GM10248 (cell line): ENCODE results near the gene MITF.

Experiments used
- CTCF ChIA-PET: fragments of 300-600 bp; sonication (Branson Sonifier 250); formaldehyde crosslinking; extraction: SDS; loops from one replicate; lab custom pipeline; 2021; ENCODE audit warnings: antibody characterized with exemption; lab: Yijun Ruan, JAX
- POLR2A ChIA-PET: fragments of 350-650 bp; sonication (Branson Sonifier 250); formaldehyde crosslinking; extraction: SDS; loops from one replicate; lab custom pipeline; 2020; ENCODE audit warnings: antibody characterized with exemption; lab: Yijun Ruan, JAX
- DNase-seq: peaks from one replicate; pipeline ENCODE4 v3.0.0; 2012; ENCODE audit errors: extremely low spot score
- TF ChIP-seq, protein P1 (sequence below): IDR thresholded peaks from 2 replicates; pipeline ENCODE4 v1.5.1; 2012; ENCODE audit warnings: mild to moderate bottlenecking, low read depth; ENCODE audit errors: extremely low read depth, missing control alignments, control extremely low read depth

MITF gene

DNA sequence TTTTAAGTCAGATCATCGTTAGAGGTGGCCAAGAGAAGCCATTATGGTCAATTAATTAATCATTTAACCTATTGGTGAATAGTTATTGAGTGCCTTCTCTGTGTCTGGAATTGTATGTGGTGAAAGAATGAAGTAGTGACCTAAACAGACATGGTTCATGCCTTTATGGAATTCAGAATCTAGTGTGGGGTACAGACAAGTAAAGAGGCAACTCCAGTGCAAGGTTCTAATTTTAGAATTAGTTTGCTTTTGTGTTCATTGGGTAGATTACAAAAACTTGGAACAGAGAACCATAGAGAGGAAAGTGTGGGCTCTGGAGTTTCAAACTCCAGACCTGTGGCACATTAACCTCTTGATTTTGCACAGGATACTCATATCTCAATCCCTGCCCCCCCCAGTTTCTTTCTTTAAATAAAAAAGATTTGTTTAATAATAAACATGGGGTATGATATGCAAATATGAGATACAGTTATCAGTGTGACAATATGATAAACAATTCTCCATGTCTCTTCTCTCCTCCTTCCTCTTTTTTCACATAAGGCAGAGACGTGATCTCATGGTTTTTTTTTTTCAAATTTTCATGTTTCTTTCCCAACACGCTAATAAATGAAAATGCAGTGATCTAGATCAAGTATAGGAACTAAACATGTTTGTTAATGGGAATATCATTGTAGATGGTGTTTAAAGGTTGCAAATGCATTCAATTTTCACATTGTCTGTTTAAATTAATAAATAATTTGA is 117.9 kb downstream of the MITF start:
- ChIA-PET CTCF (no interaction called here), POLR2A (no interaction called here)
- DNase-seq, result no peak
- TF ChIP-seq, protein P1, sequence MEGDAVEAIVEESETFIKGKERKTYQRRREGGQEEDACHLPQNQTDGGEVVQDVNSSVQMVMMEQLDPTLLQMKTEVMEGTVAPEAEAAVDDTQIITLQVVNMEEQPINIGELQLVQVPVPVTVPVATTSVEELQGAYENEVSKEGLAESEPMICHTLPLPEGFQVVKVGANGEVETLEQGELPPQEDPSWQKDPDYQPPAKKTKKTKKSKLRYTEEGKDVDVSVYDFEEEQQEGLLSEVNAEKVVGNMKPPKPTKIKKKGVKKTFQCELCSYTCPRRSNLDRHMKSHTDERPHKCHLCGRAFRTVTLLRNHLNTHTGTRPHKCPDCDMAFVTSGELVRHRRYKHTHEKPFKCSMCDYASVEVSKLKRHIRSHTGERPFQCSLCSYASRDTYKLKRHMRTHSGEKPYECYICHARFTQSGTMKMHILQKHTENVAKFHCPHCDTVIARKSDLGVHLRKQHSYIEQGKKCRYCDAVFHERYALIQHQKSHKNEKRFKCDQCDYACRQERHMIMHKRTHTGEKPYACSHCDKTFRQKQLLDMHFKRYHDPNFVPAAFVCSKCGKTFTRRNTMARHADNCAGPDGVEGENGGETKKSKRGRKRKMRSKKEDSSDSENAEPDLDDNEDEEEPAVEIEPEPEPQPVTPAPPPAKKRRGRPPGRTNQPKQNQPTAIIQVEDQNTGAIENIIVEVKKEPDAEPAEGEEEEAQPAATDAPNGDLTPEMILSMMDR, result no peak

DNA sequence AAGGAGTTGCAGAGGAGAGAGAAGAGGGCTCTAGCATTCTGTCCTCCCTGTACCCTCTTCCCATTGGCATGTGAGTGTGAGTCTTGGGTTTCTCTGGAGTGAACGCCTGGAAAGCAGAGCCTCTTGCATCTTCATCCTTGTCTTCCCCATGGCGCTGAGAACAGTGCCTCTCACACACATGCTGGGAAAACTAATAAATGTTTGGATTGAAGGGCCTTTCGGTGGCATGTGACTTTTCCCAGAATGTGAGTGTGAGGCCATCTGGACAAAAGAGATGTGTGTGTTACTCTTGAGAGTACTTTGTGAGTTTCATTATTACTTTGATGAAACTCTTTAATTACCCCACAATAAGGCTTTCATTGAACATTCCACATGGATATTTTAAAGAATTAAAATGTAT is 122.3 kb downstream of the MITF start:
- TF ChIP-seq, protein P1, result no peak
- CTCF ChIA-PET, result interaction anchor here (1.1 kb wide), 2 partner anchors 9 to 14 kb away, joined by 3 to 4 read pairs; no protein-coding TSS in a partner anchor
- POLR2A ChIA-PET, result no interaction called here
- DNase-seq, result no peak

DNA sequence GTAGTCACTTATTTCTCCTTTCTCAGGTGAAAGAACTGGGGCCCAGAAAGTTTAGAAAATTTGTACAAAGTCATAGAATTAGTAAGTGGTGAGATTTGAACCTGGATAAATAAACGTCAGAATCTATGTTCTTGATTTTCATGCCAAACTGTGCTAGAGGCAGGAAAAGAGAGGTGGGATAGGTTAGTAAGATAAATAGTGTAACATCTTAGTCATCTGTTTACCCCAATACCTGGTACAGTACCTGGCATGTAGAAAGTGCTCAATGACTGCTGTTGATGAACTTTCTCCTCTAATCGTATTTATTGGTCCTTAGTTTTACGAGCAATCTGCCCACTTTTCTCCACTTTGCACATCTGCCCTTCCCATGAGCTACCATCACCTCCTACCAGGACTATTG is 124.9 kb downstream of the MITF start:
- TF ChIP-seq, protein P1, result no peak
- DNase-seq, result no peak
- ChIA-PET POLR2A (no interaction called here), CTCF (interaction anchor here (0.9 to 1.2 kb wide), 3 partner anchors 11 to 243 kb away, joined by 3 read pairs; no protein-coding TSS in a partner anchor)

DNA sequence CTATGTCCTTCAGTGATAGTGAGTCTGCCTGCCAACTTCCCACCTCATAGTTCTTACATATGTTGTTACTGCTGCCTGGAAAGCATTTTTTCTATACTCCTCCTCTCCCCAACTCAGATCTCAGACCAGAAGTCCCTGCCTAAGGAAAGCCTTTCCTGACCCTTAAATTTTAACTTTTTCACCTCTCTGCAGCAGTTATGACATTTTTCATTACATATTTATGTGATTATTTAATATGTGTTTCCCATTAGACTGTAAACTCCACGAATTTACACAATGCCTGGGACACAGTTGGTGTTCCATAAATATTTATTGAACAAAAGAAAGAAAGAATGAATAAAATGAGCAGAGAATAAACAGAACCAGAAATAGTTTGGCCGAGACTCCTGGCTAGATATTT is 125.5 kb downstream of the MITF start:
- no peak for DNase-seq
- TF ChIP-seq, protein P1, result no peak
- CTCF ChIA-PET, result interaction anchor here (0.9 to 1.2 kb wide), 3 partner anchors 10 to 242 kb away, joined by 3 read pairs; no protein-coding TSS in a partner anchor
- POLR2A ChIA-PET, result no interaction called here

DNA sequence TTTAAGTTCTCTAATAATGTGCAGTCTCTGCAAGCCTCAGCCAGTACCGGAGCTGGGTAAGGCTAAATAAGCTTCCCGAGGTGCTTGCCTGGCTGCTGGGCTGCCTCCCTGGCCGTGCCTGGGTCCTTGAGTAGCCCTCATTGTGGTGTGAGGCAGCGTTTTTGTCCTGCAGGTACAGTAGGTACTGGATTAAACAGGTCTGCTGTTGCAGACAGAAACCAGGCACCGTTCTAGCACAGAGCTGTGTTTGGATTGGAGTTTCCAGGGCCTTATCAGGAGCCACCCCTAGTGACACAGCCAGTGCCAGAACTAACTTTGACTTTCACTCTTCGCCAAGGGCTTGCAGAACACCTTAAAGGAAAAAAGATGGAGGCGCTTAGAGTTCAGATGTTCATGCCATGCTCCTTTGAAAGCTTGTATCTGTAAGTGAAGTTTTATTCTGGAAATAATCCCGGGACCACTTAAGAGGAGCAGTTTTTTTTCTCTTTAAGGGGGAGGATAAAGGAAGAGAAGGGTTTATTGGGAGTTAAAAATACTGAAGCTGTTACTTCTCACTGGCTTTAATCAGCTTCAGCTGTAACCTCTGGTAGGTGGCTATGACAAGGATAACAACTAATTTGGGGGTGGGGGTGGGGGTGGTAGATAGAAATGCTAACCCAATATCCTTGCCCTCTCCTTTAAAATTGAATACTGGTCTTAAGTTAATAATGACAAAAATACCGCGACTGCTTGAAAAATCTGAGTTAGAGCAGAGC is 126.8 kb downstream of the MITF start:
- DNase-seq, result no peak
- ChIA-PET POLR2A (no interaction called here), CTCF (interaction anchor here (0.9 kb wide), 1 partner anchor 30 kb away, joined by 3 read pairs; no protein-coding TSS in a partner anchor)
- TF ChIP-seq, protein P1, result no peak

DNA sequence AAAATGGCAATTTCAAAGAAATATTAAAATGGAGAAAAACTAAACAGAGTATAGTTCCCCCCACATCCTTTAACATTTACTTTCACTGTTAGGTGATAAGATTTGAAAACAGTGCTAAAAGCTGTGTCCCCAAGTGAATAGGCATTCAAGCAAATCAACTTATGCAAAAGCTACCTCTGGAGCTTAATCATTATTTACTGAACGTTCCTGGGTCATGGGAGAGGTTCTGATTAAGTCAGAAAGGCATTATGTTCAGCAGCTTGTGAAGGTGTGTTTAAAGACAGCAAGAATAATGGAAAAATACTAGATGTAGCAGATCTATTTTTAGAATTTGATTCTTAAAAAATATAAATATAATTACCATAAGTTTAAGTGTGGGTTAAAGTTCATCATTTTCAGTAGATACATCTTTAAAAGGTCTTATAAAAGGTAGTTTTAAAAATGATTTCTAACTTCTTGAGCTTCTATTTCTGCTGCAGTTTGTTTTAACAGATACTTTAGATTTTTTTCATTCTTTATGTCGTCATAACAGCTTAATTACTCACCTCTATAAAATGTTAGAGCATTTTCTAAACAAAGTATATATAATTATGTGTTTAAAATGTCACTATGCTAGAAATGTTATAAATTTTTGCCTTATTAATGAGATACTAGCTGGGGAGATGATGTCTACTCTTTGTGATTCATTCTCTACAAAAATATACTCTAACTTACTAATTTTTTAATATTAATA is 127.9 kb downstream of the MITF start:
- no peak for DNase-seq

More for the DNA sequence above, 127.9 kb downstream of the MITF start:
- ChIA-PET POLR2A (no interaction called here), CTCF (interaction anchor here (0.9 kb wide), 1 partner anchor 31 kb away, joined by 3 read pairs; no protein-coding TSS in a partner anchor)
- TF ChIP-seq, protein P1, result no peak
